Pons (tissue), 1 donor: ENCODE data around the gene SPSB1.

Source experiments
- DNase-seq: peaks from one replicate; pipeline ENCODE4 v3.0.0-alpha.2; 2016; ENCODE audit warnings: low spot score

The SPSB1 gene

GRCh38 chr1:9391620-9392019, 98.9 kb downstream of the SPSB1 start:
- no peak for DNase-seq

DNA sequence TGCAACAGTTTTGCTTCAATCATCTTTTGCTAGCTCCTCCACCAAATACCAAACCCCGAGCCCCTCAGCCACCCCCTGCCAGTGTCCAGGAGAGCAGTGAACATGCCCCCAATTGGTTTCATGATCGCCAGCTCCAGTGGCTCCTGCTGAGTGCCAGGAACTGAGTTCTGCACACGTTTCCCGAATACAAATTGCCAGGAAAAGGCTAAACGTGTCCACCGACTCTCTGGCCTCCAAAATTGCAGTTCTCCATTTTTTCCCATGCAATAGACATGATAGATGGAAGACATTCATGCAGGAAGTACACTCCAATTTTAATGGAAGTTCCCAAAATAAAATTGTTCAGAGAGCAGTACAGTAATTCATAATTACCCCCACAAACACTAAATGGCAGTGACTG, 101.3 kb downstream of the SPSB1 start:
- no peak for DNase-seq

- no peak for DNase-seq
Observed at GRCh38 chr1:9395018-9395417, 102.3 kb downstream of the SPSB1 start.

DNA sequence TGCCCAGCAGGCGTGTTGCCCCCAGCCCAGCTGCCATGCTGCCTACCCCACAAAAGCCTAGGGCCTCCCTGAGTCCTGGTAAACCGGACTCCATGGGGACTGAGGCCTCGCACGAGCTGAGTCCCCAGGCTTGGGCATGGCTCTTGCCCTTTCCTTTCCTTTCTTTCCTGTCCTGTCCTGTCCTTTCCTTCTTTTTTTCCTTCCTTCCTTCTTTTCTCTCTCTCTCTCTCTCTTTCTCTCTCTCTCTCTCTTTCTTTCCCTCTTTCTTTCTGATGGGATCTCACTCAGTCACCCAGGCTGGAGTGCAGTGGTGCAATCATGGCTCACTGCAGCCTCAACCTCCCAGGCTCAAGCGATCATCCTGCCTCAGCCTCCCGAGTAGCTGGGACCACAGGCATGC, 104.4 kb downstream of the SPSB1 start:
- no peak for DNase-seq

DNA sequence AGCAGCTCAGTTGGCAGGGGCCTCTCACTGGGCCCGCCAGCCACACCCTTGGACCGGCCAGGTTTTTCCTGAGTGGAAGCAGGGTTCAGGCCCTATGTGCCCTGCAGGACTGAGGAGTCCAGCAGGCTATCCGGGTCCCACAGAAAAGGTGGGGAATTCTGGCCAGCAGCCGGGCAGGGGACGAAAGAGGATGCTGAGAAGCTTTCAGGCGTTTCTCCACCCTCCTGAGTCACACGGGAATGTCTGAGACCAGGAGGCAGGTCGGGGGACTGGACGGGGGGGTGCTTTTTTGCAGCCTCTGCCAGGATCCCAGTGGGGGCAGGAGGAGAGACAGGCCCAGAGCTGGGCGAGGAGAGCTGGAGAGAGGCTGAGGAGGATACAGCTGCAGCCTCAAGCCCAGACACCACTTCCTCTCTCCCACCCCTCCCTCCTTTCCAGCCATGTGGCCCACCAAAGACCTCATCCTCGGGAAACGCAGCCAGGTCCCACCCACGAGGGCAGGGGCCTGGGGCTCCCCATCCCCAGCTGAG, 105.4 kb downstream of the SPSB1 start:
- DNase-seq, result no peak

- DNase-seq, result no peak
Observed at GRCh38 chr1:9399510-9400424, 107.1 kb downstream of the SPSB1 start.

- no peak for DNase-seq
Observed at GRCh38 chr1:9400425-9401079, 107.9 kb downstream of the SPSB1 start.

- no peak for DNase-seq
Observed at GRCh38 chr1:9401080-9401453, 108.4 kb downstream of the SPSB1 start.

- no peak for DNase-seq
Observed at GRCh38 chr1:9402256-9402616, 109.5 kb downstream of the SPSB1 start.

GRCh38 chr1:9402717-9403225, 110.1 kb downstream of the SPSB1 start:
- DNase-seq, result no peak

DNA sequence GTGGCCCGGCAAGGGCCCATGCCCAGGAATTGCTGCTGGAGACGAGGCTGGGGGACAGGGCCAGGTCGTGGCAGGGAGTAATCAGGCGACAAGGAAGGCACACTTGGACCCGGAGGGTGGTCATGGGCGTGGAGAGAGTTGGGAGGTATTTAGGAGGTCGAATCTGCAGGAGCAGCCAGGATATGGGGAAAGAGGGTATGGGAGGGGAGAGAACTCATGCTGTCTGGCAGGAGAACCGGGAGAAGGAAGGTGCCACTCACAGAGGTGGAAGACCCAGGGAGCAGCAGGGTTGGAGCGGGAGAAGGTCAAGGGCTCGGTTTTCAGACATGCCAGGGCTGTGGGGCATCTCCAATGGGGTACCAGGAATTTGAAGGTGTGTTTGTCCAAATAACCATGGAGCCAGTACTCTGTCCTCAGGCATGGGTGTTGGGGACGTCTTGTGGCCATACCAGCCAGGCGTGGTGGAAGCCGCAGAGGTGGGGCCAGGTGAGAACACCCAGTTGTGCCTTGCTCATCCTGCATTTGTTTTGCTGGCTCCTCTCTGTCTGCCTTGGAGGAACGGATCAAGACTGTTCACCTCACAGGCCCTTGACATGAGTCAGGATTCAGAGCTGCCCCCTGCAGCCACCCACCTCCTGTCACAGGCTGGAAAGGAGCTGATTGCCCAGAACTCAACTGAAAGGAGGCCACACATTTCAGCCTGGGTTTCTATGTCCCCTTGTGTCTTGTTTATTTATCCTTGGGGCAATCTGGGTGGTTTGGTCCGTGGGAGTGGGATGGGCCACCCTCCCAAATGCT, 111.6 kb downstream of the SPSB1 start:
- DNase-seq, result no peak

GRCh38 chr1:9406111-9406510, 113.4 kb downstream of the SPSB1 start:
- DNase-seq, result no peak

DNA sequence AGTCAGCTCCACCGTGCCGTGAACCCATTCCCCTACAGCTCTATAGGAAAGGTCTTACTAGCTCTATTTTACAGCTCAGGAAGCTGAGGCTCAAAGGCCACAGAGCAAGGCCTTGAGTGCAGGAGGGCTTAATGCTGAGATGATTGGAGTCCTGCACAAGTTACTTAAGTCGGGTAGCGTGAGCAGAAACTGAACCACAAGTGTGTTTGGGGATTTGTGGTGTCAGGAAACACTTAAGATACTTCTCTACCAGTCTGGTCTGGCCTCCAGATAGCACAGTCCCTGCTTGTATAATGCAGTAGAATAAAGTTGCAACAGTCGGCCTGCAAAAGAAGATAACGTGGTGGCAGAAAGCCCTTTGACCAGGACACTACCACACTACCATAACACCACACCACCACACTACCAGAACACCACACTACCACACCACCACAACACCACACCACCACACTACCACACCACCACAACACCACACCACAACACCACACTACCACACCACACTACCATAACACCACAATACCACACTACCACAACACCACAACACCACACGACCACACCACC, 118.1 kb downstream of the SPSB1 start:
- DNase-seq, result no peak

DNA sequence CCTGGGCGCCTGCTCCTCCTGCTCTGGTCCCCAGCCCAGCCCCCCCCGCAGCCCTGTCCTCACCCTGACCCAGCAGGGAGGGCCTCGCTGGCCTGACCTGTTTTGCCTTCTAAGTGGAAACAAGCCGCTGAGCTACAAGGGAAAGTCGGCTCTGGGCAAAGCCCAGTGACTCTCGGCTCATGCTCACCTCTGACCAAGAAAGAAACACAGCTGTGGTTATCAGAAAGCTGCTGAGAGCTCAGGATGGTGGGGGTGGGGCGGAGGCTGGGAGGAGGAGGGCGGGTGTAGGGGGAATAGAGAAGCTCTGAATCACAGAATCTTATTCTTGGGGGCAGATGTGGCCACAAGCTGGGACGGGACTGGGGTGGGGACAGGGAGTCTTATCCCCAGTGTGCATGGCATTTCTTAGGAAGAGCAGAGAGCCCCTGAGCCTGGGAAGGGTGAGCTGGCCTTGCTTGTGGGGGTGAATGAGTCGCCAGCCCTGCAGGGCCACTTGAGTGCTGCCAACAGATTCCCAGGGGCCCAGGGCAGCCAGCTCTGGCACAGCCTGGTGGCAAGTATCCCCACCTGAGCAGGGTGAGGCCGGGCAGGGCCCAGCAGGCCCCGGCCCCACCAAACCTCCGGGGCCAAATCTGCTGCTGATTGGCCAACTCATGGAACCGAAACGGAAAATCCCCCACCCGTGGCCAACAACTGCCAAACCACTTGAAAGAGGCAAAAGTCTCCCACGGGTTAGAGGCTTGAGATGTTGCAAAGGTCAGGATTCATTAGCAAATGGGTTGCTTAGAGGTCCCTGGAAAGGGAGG, 120.6 kb downstream of the SPSB1 start:
- DNase-seq, result no peak

GRCh38 chr1:9413877-9414213, 121.2 kb downstream of the SPSB1 start:
- DNase-seq, result no peak

GRCh38 chr1:9416506-9416905, 123.8 kb downstream of the SPSB1 start:
- no peak for DNase-seq

DNA sequence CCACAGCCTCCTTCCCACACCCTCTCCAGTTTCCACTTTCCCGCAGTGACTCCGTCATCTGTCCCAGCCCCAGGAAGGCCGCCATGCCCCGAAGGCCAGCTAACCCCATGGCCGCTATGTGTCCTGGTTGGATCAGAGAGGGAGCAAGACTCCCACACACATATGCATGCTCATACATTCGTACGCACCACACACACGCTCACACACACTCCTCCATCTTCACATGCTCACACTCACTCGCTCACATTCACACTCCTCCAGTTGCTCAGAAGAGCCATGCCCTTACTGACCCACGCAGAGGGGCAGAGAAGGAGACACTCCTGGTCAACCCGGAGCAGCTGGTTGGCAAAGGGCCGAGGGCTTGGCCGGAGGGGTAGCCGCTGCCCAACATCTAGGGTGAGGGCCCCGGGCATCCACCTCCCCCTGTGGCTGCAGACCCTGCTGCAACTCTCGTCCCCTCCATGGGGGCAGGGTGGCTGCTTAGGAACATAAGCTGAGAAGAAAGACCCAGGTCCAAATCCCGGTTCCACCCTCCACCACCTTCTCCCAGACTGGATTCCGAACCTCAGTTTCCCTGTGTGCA, 124.3 kb downstream of the SPSB1 start:
- DNase-seq, result no peak

DNA sequence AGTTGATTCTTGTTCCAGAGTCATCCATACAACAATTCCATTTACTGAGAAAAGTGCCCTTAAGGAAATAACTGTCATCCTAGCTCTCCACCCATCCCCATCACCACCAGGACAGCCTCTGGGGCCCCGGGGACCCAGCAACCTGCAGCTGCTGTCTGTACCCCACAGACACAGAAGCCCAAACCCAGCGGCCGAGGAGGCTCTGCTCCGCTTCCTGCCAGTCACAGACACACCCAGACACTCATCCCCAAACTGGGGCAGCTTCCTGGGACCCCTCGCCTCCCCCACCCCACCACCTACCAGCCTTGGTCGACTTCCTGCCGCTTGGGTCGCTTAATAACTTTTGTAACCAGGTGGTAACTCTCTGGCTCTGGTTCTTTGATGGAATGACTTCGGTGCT, 125.0 kb downstream of the SPSB1 start:
- no peak for DNase-seq

DNA sequence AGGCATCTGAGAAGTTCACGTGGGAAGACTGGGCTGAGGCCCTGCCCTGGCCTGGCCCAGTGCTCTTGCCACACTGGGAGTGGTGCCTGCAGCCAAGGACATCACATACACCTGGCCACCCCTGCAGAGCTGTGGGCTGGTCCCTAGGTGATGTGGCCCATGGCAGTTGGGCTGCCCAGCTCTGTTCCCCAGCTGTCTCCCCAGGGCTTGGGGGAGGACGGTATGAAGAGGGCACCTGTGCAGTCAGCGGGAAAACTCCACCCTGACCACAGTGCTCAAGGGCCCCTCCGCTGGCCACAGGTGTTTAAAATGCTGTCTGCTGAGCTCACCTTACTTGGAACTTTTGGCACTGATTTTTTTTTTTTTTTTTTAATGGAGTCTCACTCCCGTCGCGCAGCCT, 126.2 kb downstream of the SPSB1 start:
- no peak for DNase-seq
